Activated T-cell treated with anti-CD3 and anti-CD28 coated beads, Interleukin-2, amount 50 U/mL, for 24 hours (primary cell): ENCODE results near the gene ZNF622.

Experiments
- DNase-seq: peaks from one replicate; pipeline ENCODE4 v3.0.0-alpha.2; 2020
- H3K27ac Mint-ChIP-seq: 2 replicates; pipeline ENCODE4 v1.8.0; 2020; ENCODE audit warnings: mild to moderate bottlenecking, mixed read lengths
- H3K27me3 Mint-ChIP-seq: 2 replicates; pipeline ENCODE4 v1.8.0; 2020; ENCODE audit warnings: mixed read lengths
- H3K36me3 Mint-ChIP-seq: 2 replicates; pipeline ENCODE4 v1.8.0; 2020; ENCODE audit warnings: low read depth, mixed read lengths
- H3K4me1 Mint-ChIP-seq: 2 replicates; pipeline ENCODE4 v1.8.0; 2020; ENCODE audit warnings: low read depth, mixed read lengths
- H3K4me3 Mint-ChIP-seq: 2 replicates; pipeline ENCODE4 v1.8.0; 2020; ENCODE audit warnings: mild to moderate bottlenecking, moderate library complexity, mixed read lengths
- H3K9me3 Mint-ChIP-seq: 2 replicates; pipeline ENCODE4 v1.8.0; 2020; ENCODE audit warnings: mixed read lengths

ZNF622 gene

GRCh38 chr5:16428359-16428758, 37.2 kb downstream of the ZNF622 start:
- Mint-ChIP-seq H3K9me3 (no peaks in the 10 kb centered on the region), H3K27me3 (peaks cover 12% of the 10 kb centered on the region), H3K36me3 (no peaks in the 10 kb centered on the region), H3K4me3 (no peak overlapping the region), H3K4me1 (no peaks in the 10 kb centered on the region), H3K27ac (no peak overlapping the region)
- no peak for DNase-seq

- Mint-ChIP-seq H3K4me3 (no peak overlapping the region), H3K4me1 (no peaks in the 10 kb centered on the region), H3K27ac (no peak overlapping the region), H3K36me3 (no peaks in the 10 kb centered on the region), H3K9me3 (no peaks in the 10 kb centered on the region), H3K27me3 (peaks cover 13% of the 10 kb centered on the region)
- DNase-seq: no peak
Measured at GRCh38 chr5:16427587-16427986, 38.0 kb downstream of the ZNF622 start.

- peaks cover 28% of the 10 kb centered on the region for H3K27me3 Mint-ChIP-seq
- no peak for DNase-seq
- H3K27ac Mint-ChIP-seq: no peak overlapping the region
- H3K9me3 Mint-ChIP-seq: no peaks in the 10 kb centered on the region
- no peaks in the 10 kb centered on the region for H3K36me3 Mint-ChIP-seq
- no peak overlapping the region for H3K4me3 Mint-ChIP-seq
- no peaks in the 10 kb centered on the region for H3K4me1 Mint-ChIP-seq
Measured at GRCh38 chr5:16418471-16418922, 47.1 kb downstream of the ZNF622 start.

GRCh38 chr5:16417398-16418074, 48.1 kb downstream of the ZNF622 start:
- DNase-seq: no peak
- Mint-ChIP-seq H3K9me3 (no peaks in the 10 kb centered on the region), H3K27me3 (peaks cover 27% of the 10 kb centered on the region), H3K36me3 (no peaks in the 10 kb centered on the region), H3K4me3 (no peak overlapping the region), H3K27ac (no peak overlapping the region), H3K4me1 (no peaks in the 10 kb centered on the region)

GRCh38 chr5:16414861-16415260, 50.7 kb downstream of the ZNF622 start:
- no peak for DNase-seq
- Mint-ChIP-seq H3K36me3 (no peaks in the 10 kb centered on the region), H3K27me3 (peaks cover 17% of the 10 kb centered on the region), H3K4me3 (no peak overlapping the region), H3K4me1 (no peaks in the 10 kb centered on the region), H3K9me3 (no peaks in the 10 kb centered on the region), H3K27ac (no peak overlapping the region)

- Mint-ChIP-seq H3K27me3 (peaks cover 23% of the 10 kb centered on the region), H3K4me1 (no peaks in the 10 kb centered on the region), H3K36me3 (no peaks in the 10 kb centered on the region), H3K9me3 (no peaks in the 10 kb centered on the region), H3K27ac (no peak overlapping the region), H3K4me3 (no peak overlapping the region)
- no peak for DNase-seq
Measured at GRCh38 chr5:16413166-16413860, 52.3 kb downstream of the ZNF622 start.

GRCh38 chr5:16412556-16412955, 53.0 kb downstream of the ZNF622 start:
- Mint-ChIP-seq H3K27me3 (peaks cover 23% of the 10 kb centered on the region), H3K4me3 (no peak overlapping the region), H3K36me3 (no peaks in the 10 kb centered on the region), H3K27ac (no peak overlapping the region), H3K9me3 (no peaks in the 10 kb centered on the region), H3K4me1 (no peaks in the 10 kb centered on the region)
- DNase-seq: no peak

- Mint-ChIP-seq H3K27me3 (peaks cover 23% of the 10 kb centered on the region), H3K4me3 (no peak overlapping the region), H3K9me3 (no peaks in the 10 kb centered on the region), H3K36me3 (no peaks in the 10 kb centered on the region), H3K27ac (no peak overlapping the region), H3K4me1 (no peaks in the 10 kb centered on the region)
- no peak for DNase-seq
Measured at GRCh38 chr5:16411741-16412455, 53.7 kb downstream of the ZNF622 start.

- Mint-ChIP-seq H3K4me3 (no peak overlapping the region), H3K27me3 (peaks cover 23% of the 10 kb centered on the region), H3K9me3 (no peaks in the 10 kb centered on the region), H3K4me1 (no peaks in the 10 kb centered on the region), H3K27ac (no peak overlapping the region), H3K36me3 (no peaks in the 10 kb centered on the region)
- no peak for DNase-seq
Measured at GRCh38 chr5:16411235-16411634, 54.4 kb downstream of the ZNF622 start.

GRCh38 chr5:16410338-16410737, 55.3 kb downstream of the ZNF622 start:
- H3K4me1 Mint-ChIP-seq: no peaks in the 10 kb centered on the region
- DNase-seq: no peak
- no peaks in the 10 kb centered on the region for H3K36me3 Mint-ChIP-seq
- H3K4me3 Mint-ChIP-seq: no peak overlapping the region
- H3K9me3 Mint-ChIP-seq: no peaks in the 10 kb centered on the region
- H3K27ac Mint-ChIP-seq: no peak overlapping the region
- H3K27me3 Mint-ChIP-seq: peaks cover 23% of the 10 kb centered on the region

GRCh38 chr5:16406630-16407029, 59.0 kb downstream of the ZNF622 start:
- H3K9me3 Mint-ChIP-seq: no peaks in the 10 kb centered on the region
- H3K27me3 Mint-ChIP-seq: peaks cover 19% of the 10 kb centered on the region
- DNase-seq: no peak
- no peak overlapping the region for H3K27ac Mint-ChIP-seq
- no peaks in the 10 kb centered on the region for H3K36me3 Mint-ChIP-seq
- H3K4me1 Mint-ChIP-seq: no peaks in the 10 kb centered on the region
- no peak overlapping the region for H3K4me3 Mint-ChIP-seq

- H3K4me3 Mint-ChIP-seq: no peak overlapping the region
- H3K27ac Mint-ChIP-seq: no peak overlapping the region
Measured at GRCh38 chr5:16406023-16406422, 59.6 kb downstream of the ZNF622 start.

More at GRCh38 chr5:16406023-16406422, 59.6 kb downstream of the ZNF622 start:
- Mint-ChIP-seq H3K36me3 (no peaks in the 10 kb centered on the region), H3K4me1 (no peaks in the 10 kb centered on the region), H3K27me3 (peaks cover 14% of the 10 kb centered on the region), H3K9me3 (no peaks in the 10 kb centered on the region)
- no peak for DNase-seq
